ENCODE results near the gene ZNF488.

DNA sequence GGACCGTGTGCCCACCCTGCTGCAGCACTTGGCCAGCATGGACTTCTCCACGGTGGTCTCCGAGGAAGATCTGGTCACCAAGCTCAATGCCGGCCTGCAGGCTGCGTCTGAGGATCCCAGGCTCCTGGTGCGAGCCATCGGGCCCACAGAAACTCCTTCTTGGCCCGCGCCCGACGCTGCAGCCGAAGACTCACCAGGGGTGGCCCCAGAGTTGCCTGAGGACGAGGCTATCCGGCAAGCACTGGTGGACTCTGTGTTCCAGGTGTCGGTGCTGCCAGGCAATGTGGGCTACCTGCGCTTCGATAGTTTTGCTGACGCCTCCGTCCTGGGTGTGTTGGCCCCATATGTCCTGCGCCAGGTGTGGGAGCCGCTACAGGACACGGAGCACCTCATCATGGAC, 34.6 kb downstream of the ZNF488 start:
- TF ChIP-seq POLR2AphosphoS5 (IDR thresholded peaks at IDR 0.05; ENCODE audit: borderline replicate concordance, low read depth, low read length) (no peak), EZH2 (IDR thresholded peaks at IDR 0.05) (no peak)

Data from SK-N-MC (cell line).